PFSK-1 (cell line): ENCODE data around the gene SUSD4.

ENCODE experiments used
- POLR2AphosphoS5 ChIP-seq: IDR thresholded peaks from 2 replicates; pipeline ENCODE4 v1.6.1; 2012; ENCODE audit warnings: low read depth, mild to moderate bottlenecking, control low read depth, low read length, moderate library complexity
- REST ChIP-seq, 2 experiments: IDR thresholded peaks; 2 replicates each; pipeline versions ENCODE4 v1.6.1 to v1.8.0; 2011 to 2012; ENCODE audit warnings: low read depth in 2 of 2, low read length in 2 of 2, control low read depth in 1 of 2, inconsistent platforms in 1 of 2, mild to moderate bottlenecking in 1 of 2, moderate library complexity in 1 of 2; ENCODE audit not compliant: insufficient read depth in 1 of 2
- TAF1 ChIP-seq: IDR thresholded peaks from 2 replicates; pipeline ENCODE4 v1.6.1; 2012; ENCODE audit warnings: low read length, control low read depth, borderline replicate concordance; ENCODE audit not compliant: insufficient read depth

- no peak for TF ChIP-seq TAF1
- TF ChIP-seq POLR2AphosphoS5 = no peak
- TF ChIP-seq REST (IDR thresholded peaks at IDR 0.05; ENCODE audit: insufficient read depth in 1 of 2, low read depth in 2 of 2, low read length in 2 of 2) = no peak
Measured at GRCh38 chr1:223307544-223307943, 56.4 kb downstream of the SUSD4 start.
